M059J (cell line): ENCODE data around the gene OGDH. TPM values are rescaled to one million over a fixed set of nuclear protein-coding genes. Genes with fewer than 3 reads are reported as not detected.
"Not testable (repeated sequence)": the region's sequence is repeated elsewhere in the genome, so short reads cannot be mapped to it uniquely, and the experiment has no call there.

Experiments used
- DNase-seq: peaks from one replicate; pipeline ENCODE4 v3.0.0-alpha.2; 2012; ENCODE audit warnings: low read depth
- total RNA-seq: library from RNA; depleted of rRNA; stranded (reverse); fragments of >200 nt; shearing (Covaris generic); gene quantifications from 2 replicates; pipeline ENCODE4 v1.2.3, GENCODE V29; 2014

Gene OGDH
- total RNA-seq, 1 experiment from 2014 or later, result 56.0 TPM

DNA sequence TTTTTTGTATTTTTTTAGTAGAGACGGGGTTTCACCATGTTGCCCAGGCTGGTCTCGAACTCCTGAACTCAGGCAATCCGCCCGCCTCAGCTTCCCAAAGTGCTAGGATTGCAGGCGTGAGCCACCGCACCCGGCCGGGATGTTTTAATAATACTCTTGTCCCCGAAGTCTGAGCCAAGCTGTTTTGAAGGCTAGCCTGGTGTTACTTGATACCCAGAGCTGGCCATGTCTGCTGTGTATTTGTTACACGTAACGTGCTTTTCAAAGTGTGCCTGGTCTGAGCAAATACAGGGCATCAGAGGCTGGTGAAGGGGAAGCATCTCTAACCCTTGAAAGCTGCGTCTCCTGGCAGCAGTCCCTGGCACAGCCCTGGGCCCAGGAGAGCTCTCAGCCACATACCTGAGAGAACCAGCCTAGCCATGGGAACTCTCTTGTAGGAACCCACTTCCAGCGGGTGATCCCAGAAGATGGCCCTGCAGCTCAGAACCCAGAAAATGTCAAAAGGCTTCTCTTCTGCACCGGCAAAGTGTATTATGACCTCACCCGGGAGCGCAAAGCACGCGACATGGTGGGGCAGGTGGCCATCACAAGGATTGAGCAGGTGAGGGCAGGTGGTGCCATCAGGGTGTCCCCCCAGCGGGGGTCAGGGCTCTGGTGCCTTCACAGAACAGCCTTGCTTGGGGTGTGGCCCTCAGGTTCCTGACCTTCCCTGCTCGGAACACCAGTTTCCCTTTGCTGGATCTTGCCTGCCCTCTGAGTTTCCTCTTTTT, 100.5 kb downstream of the OGDH start:
- DNase-seq, result no peak

DNA sequence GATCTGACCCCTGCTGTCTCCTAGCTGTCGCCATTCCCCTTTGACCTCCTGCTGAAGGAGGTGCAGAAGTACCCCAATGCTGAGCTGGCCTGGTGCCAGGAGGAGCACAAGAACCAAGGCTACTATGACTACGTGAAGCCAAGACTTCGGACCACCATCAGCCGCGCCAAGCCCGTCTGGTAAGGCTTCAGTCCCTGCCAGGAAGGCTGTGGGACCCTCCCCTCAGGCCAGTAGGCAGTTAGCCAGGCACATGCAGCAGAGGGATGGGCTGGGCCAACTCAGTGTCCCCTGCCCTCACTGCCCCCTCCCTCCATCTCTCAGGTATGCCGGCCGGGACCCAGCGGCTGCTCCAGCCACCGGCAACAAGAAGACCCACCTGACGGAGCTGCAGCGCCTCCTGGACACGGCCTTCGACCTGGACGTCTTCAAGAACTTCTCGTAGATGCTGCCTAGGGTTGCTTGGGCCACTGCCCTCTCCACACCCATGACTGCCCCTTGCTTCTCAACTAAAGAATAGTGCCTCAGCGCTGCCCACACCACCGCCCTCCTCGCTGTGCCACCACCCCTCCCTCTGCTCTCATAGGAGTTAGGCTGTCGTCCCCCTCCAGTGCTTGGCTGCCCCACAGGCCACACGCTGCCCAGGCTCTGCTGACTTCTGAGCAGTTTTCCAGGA, 101.3 kb downstream of the OGDH start:
- no peak for DNase-seq

DNA sequence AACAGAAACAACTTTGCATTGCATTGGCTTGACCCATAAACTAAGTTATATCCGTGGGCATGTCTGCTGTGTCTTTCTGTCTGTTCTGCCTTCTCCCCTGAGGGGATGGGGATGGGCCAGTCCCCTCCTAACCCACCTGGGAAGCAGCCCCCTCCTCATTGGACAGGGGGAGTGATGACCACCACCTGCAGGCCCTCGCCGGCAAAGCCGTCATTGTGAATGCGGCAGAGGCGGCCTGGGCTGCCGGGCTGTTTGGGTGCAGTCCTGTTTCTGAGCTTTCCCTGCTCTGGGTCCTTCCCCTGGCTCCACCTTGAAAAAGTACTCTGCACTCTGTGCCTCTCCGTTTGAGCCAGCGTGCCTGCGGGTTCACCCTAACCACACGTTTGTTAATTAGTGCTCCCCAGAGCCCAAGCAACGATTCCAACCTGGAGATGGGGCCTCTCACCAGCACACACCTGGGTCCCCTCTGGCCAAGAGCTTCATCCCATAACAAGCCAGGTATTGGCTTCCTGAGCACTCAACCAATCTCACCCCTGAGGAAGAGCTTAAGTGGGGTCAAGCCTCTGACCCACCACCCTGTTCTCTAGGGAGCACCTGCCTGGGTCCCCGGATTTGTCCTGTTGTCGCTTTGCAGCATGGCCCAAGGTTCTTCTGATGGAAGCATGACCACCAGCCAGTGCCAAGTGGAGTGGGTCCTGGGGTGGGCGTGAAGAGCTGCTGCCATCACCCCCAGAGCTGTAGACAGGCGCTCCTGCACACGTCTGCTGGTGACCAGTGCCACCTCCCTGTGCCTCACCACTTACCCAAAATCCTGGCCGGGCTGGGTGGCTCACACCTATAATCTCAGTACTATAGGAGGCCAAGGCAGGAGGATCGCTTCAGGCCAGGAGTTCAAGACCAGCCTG, 102.8 kb downstream of the OGDH start:
- DNase-seq, result no peak

DNA sequence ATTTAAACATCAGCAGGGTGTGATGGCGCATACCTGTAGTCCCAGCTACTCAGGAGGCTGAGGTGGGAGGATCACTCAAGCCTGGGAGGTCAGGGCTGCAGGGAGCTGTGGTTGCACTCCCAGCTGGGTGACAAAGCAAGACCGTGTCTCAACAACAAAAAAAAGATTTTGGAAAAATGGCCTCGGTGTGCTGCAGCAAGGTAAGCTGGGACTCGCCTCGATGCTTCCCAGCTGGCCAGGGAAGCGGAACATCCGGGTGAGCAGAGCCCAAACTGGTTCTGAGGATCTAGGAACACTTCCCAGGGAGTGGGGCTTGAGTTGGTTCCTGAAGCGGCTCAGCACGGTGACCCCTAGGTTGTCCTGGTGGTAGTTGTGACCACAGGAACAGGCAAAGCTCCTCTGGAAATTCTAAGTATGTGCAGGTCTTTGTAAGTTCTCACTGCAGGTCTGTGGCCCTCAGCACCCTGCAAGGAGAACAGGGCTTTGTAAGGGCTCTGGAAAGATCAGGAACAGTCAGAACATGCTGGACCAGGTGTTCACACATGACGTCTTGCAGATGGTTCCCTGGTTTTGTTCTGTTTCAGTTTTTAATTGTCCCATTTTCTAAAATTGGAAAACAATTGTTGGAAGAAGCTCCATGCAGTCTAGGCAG, 103.6 kb downstream of the OGDH start:
- DNase-seq, result no peak

DNA sequence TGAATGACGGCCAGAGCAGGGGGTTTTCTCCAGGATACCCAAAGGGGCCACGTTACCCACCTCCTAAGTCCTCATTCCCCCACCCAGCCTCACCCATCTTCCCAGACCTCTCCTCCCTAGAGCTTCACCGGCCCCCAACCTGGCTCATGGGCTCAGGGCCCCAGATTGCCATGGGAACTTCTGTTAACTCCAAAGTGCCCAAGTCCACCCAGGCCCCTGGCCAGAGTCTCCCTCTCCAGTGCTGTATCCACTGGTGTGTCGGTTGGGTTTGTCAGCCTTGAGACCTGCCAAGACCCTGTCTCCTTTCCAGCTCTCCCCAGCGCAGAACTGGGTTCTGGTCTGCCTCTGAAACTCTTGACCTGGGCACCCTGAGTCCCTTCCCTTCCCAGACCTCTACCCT, 105.1 kb downstream of the OGDH start:
- DNase-seq, result no peak

DNA sequence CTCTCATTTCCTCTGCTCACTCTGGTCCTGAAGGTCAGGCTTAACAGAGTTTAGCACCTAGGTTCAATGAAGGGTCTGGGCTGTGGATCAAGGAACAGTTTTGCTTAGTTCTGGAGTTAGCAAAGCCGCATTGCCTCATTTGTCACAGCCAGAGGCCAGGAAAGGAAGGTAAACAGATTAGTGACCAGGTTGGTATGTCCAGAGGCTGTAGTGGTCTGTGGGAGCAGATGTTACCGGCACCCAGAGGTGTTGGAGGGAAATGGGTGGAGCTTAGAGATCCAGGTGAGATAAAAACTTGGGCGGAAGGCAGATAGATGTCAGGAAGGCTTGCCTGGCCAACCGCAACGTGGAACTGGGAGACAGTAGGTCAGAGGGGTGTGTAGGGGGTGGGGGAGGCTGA, 105.6 kb downstream of the OGDH start:
- peak; percentile 26 for DNase-seq

DNA sequence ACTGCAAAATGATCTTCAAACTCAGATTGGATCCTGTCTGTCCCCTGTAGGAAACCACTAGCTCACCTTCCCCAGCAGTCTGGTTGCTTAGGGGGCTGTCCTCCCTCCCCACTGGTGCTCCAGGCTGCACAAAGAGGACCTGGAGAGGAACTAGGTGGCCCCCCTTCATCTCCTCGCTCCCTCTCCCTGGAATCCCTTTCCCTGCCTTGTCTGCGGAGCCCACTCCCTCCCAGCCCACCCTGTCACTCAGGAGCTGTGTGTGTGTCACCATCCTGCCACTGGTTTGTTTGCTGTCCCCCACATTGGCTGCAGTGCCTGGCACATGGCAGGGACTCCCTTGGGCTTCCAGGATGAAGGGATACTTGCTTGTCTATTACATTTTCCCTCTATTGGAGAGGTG, 106.7 kb downstream of the OGDH start:
- DNase-seq, result no peak

DNA sequence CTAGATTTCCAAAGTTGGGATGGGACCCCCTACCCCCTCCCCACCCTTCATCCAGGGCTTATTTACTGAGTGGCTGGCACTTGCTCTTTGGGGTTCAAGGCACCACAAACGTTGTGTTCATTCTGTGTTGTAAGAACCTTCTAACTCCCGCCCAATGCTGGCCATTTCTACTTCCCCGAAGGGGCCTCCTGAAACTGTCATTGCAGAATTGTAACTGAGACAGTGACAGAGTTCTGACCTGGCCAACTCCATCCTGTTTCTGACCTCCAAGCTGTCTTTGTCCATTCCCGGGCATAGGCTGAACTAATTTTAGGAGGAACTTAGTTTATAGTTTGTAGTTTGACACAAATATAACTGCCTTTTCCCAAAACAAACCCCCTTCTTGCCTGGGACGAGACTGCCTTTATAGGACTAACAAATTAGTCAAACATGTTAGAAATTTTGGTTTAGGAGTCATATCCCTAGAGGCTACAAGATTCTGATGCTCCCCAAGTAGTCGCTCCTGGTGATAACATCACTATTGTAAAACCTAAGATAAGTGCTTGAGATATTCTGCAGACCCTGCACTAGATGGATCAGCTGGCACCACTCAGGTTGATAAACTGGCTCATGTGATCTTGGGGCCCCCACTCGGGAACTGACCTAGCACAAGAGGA, 107.4 kb downstream of the OGDH start:
- peak; percentile 30 for DNase-seq

GRCh38 chr7:44716205-44716604, 109.8 kb downstream of the OGDH start:
- no peak for DNase-seq

DNA sequence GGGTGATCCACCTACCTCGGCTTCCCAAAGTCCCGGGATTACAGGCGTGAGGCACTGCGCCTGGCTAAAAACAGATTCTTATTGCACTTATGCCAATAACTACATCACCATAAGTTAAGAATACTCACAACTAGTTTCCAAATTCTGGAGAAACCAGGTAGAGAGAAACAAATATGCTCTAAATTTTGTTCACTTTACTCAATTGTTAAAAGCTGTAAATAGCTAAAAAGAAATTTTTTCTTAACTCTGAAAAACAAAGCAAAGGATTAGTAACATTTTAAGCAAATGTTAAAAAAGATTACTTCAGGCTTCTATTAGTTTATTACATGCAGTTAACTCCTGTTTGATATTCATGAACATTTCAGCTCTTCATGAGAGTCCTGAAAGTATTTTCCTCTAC, 113.9 kb downstream of the OGDH start:
- DNase-seq, result no peak

DNA sequence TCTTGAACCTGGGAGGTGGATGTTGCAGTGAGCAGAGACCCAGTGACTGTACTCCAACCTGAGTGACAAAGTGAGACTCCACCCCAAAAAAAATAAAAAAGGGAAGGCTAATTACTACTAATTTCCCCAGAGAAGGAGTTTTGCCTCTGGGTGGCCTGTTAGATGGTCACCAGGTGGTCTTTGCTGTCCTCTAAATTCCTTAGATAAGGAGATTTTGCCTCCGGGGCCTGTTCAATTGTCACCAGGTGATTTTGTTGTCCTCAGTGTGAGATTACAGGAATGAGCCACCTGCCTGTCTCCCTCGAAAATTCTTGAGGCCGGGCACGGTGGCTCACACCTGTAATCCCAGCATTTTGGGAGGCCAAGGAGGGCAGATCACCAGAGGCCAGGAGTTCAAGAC, 117.8 kb downstream of the OGDH start:
- no peak for DNase-seq

GRCh38 chr7:44726250-44726649, 119.8 kb downstream of the OGDH start:
- DNase-seq, result not testable (repeated sequence)

DNA sequence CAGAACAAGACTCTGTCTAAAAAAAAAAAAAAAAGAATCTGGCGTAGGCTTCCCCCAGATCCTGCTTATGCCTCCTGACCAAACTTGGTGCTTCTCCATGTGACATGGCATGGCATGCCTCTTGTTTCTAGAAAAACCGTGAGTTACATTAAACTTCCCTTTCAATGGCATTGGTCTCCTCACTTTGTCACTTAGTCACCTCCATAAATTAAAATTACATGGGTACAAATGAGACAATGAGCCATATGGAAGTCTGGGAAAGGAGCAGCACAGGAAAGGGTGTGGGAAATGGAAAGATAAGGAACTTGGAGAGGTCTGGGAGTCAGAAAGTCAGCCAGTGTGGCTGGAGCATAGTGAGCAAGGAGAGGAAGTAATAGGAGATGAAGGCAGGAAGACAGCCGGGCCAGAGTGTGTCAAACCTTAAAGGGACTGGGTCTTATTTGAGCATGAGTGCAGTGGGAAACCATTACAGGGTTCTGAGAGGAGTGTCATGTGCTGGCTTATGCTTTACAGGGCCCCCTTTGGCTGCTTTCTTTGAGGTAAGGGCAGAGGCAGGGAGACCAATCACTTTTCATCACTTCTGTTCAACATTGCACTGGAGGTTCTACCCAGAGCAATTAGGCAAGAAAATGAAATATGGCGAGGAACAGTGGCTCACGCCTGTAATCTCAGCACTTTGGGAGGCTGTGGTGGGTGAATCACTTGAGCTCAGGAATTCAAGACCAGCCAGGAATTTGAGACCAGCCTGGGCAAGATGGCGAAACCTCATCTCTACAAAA, 120.9 kb downstream of the OGDH start:
- DNase-seq, result peak; percentile 85

- no peak for DNase-seq
These were observed 121.5 kb downstream of the OGDH start for GRCh38 chr7:44727937-44728262.

DNA sequence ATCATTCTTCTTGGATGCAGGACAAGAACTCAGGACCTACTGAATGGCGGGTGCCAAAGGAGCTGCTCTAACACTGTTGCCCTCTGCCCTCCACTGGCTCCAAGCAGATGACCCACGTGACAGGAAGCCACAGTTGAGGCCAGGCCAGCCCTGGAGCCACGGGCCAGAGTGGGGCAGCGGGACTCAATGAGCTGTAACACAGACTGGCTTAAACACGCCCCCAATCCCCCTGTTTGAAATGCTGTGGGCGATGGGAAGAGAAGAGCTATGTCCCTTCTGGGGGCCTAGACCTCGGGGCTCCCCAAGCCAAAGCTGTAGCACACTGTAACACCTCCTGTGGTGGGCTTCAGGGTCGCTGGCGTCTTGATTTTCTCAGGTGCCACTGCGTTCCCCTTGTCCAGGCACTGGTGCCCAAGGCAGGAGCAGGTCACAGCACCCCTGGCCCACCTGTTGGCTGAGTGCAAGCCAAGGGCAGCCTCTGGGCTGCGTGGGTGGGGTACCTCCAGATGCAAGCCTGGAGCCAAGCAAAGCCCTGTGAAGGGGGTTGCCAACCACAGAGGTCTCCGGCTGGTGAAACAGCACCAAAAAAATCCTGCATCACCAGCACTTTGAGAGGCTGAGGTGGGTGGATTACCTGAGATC, 123.6 kb downstream of the OGDH start:
- peak; percentile 27 for DNase-seq

DNA sequence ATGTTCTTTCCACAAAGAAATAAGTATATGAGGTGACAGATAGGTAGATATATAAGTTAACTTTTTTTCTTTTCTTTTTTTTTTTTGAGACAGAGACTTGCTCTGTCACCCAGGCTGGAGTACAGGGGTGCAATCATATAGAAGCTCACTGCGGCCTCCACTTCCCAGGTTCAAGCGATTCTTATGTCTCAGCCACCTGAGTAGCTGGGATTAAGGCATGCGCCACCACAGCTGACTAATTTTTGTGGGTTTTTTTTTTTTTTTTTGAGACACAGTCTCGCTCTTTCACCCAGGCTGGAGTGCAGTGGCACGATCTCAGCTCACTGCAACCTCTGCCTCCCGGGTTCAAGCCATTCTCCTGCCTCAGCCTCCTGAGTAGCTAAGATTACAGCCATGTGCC, 126.5 kb downstream of the OGDH start:
- peak; percentile 60 for DNase-seq

DNA sequence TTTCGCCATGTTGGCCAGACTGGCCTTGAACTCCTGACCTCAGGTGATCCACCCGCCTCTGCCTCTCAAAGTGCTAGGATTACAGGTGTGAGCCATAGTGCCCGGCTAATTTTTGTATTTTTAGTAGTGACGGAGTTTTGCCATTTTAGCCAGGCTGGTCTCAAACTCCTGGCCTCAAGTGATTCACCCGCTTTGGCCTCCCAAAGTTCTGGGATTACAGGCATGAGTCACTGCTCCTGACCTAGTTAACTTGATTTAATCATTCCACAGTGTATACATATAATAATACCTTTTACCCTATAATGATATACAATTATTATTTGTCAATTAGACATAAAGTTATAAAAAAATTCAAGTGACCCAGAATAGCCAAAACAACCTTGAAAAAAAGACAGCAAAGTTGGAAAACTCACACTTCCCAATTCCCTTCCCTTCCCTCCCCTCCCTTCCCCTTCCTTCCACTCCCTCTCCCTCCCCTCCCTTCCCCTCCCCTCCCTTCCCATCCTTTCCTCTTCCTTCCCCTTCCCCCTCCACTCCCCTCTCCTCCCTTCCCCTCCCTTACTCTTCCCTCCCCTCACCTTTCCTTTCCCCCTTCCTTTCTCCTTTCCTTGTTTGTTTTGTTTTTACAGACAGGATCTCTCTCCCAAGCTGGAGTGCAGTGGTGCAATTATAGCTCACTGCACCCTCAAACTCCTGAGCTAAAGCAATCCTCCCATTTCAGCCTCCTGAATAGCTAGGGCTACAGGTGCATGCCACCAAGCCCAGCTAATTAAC, 127.5 kb downstream of the OGDH start:
- DNase-seq, result peak; percentile 94

- peak; percentile 99 for DNase-seq
These were observed 129.2 kb downstream of the OGDH start for GRCh38 chr7:44735403-44736165.

DNA sequence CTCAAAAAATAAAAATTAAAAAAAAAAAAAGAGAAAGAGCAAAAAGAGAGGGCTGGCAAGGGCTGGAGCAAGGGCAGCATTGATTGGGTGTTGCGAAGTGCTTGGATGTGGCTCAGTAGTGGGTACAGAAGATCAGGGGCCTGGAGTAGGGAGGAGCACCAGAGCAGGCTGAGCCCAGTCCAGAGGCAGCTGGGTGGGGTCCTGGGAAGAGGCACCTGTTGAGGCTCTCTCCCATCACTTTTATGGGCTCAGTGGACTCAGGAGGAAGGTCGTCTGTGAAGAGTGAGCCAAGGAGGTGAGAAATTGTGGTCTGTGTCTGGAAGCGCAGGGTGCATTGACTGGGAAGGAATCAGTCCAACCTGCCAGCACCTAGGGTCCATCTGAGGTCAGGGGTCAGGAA, 130.5 kb downstream of the OGDH start:
- DNase-seq, result no peak
